ENCODE data around the gene RAMP2. TPM values are rescaled to one million over a fixed set of nuclear protein-coding genes. Genes with fewer than 3 reads are reported as not detected.

Gene RAMP2
- total and polyA plus RNA-seq, 2 of the 13 experiments (the other 11 are each of a cell fraction or from before 2014, with no cell fraction given), result 1.4 to 5.2 TPM

- TF ChIP-seq ZNF496 (CRISPR knock-in tag; IDR thresholded peaks at IDR 0.05; ENCODE audit: insufficient replicate concordance) (no peak), ZNF776 (CRISPR knock-in tag; IDR thresholded peaks at IDR 0.05) (no peak), HCFC1 (IDR thresholded peaks at IDR 0.05; ENCODE audit: low read depth, low read length) (no peak), SMYD3 (CRISPR knock-in tag; IDR thresholded peaks at IDR 0.05) (no peak), ZNF850 (CRISPR knock-in tag; conservative IDR thresholded peaks at IDR 0.05) (no peak), ZNF589 (CRISPR knock-in tag; conservative IDR thresholded peaks at IDR 0.05) (no peak), KAT8 (CRISPR knock-in tag; IDR thresholded peaks at IDR 0.05) (0 out of 2 replicates have a peak, but pooled peaks have one; percentile 13), ZNF710 (CRISPR knock-in tag; IDR thresholded peaks at IDR 0.05; ENCODE audit: borderline replicate concordance) (no peak), DBP (CRISPR knock-in tag; IDR thresholded peaks at IDR 0.05; ENCODE audit: not compliant biosample characterization) (no peak), MAF1 (CRISPR knock-in tag; IDR thresholded peaks at IDR 0.05; ENCODE audit: borderline replicate concordance) (no peak), HDAC6 (IDR thresholded peaks at IDR 0.05; ENCODE audit: low read depth, low read length) (no peak), EEA1 (CRISPR knock-in tag; IDR thresholded peaks at IDR 0.05; ENCODE audit: borderline replicate concordance) (no peak), FOXM1 (CRISPR knock-in tag; IDR thresholded peaks at IDR 0.05) (no peak), POLR2AphosphoS2 (IDR thresholded peaks at IDR 0.05; ENCODE audit: low read depth, low read length) (no peak), ZNF556 (CRISPR knock-in tag; IDR thresholded peaks at IDR 0.05; ENCODE audit: borderline replicate concordance) (no peak)
- TF ChIP-seq, protein P1, sequence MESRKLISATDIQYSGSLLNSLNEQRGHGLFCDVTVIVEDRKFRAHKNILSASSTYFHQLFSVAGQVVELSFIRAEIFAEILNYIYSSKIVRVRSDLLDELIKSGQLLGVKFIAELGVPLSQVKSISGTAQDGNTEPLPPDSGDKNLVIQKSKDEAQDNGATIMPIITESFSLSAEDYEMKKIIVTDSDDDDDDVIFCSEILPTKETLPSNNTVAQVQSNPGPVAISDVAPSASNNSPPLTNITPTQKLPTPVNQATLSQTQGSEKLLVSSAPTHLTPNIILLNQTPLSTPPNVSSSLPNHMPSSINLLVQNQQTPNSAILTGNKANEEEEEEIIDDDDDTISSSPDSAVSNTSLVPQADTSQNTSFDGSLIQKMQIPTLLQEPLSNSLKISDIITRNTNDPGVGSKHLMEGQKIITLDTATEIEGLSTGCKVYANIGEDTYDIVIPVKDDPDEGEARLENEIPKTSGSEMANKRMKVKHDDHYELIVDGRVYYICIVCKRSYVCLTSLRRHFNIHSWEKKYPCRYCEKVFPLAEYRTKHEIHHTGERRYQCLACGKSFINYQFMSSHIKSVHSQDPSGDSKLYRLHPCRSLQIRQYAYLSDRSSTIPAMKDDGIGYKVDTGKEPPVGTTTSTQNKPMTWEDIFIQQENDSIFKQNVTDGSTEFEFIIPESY (CRISPR knock-in tag; IDR thresholded peaks at IDR 0.05), result no peak
- TF ChIP-seq, protein P2, sequence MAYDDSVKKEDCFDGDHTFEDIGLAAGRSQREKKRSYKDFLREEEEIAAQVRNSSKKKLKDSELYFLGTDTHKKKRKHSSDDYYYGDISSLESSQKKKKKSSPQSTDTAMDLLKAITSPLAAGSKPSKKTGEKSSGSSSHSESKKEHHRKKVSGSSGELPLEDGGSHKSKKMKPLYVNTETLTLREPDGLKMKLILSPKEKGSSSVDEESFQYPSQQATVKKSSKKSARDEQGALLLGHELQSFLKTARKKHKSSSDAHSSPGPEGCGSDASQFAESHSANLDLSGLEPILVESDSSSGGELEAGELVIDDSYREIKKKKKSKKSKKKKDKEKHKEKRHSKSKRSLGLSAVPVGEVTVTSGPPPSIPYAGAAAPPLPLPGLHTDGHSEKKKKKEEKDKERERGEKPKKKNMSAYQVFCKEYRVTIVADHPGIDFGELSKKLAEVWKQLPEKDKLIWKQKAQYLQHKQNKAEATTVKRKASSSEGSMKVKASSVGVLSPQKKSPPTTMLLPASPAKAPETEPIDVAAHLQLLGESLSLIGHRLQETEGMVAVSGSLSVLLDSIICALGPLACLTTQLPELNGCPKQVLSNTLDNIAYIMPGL (CRISPR knock-in tag; IDR thresholded peaks at IDR 0.05; ENCODE audit: borderline replicate concordance in 1 of 2, low read depth in 1 of 2), result no peak; a peak in 1 of 4 replicates
- TF ChIP-seq, protein P3, sequence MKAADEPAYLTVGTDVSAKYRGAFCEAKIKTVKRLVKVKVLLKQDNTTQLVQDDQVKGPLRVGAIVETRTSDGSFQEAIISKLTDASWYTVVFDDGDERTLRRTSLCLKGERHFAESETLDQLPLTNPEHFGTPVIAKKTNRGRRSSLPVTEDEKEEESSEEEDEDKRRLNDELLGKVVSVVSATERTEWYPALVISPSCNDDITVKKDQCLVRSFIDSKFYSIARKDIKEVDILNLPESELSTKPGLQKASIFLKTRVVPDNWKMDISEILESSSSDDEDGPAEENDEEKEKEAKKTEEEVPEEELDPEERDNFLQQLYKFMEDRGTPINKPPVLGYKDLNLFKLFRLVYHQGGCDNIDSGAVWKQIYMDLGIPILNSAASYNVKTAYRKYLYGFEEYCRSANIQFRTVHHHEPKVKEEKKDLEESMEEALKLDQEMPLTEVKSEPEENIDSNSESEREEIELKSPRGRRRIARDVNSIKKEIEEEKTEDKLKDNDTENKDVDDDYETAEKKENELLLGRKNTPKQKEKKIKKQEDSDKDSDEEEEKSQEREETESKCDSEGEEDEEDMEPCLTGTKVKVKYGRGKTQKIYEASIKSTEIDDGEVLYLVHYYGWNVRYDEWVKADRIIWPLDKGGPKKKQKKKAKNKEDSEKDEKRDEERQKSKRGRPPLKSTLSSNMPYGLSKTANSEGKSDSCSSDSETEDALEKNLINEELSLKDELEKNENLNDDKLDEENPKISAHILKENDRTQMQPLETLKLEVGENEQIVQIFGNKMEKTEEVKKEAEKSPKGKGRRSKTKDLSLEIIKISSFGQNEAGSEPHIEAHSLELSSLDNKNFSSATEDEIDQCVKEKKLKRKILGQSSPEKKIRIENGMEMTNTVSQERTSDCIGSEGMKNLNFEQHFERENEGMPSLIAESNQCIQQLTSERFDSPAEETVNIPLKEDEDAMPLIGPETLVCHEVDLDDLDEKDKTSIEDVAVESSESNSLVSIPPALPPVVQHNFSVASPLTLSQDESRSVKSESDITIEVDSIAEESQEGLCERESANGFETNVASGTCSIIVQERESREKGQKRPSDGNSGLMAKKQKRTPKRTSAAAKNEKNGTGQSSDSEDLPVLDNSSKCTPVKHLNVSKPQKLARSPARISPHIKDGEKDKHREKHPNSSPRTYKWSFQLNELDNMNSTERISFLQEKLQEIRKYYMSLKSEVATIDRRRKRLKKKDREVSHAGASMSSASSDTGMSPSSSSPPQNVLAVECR (CRISPR knock-in tag; IDR thresholded peaks at IDR 0.05; ENCODE audit: borderline replicate concordance), result no peak; the same call in 1 of the 2 replicates
These were observed 30.9 kb downstream of the RAMP2 start (continued) for GRCh38 chr17:42791948-42792347.
